ENCODE data around the gene KIF21B.

DNA sequence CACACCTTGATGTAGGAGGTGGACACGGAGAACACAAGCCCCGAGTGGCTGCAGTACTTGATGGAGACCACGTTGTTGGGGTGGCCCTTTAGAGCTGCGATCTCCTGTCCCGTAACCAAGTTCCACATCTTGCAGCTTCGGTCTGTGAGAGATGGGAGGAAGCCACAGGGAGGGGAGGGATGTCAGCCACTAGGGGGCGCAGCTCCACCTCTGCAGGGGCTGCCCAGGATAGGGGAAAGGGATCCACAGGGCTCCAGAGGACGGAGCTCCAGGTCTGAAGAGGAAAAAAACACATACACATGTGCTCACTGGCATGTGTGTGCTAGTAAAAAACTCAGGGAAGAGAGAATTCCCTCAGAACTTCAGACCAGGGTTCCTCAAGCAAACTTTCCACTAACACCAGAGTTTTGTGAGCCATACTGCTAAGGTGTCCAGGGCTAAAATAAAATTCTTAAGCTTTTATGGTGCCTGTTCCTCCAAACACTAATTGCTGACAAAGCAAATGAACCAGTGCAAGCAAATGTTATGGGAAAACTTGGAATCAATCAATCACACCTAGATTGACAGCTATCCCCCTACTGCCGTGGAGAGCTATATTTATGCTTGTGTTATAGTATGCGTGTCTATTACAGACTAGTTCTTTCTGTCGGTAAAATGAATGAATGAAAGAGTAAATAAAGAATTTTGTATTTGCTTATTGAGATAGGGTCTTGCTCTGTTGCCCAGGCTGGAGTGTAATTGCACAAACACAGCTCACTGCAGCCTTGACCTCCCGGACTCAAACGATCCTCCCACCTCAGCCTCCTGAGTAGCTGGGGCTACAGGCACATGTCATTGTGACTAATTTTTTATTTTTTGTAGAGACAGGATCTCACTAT, 43.7 kb downstream of the KIF21B start:
- TF ChIP-seq CTCF (IDR thresholded peaks at IDR 0.05), result peak; percentile 94
- TF ChIP-seq ZFX (IDR thresholded peaks at IDR 0.05; ENCODE audit: borderline replicate concordance), result no peak
